Measurements from ENCODE around the gene RPL15. TPM values are rescaled to one million over a fixed set of nuclear protein-coding genes. Genes with fewer than 3 reads are reported as not detected.
A peak's percentile ranks its signal among the peaks of the same experiment; 100 is the strongest.

The RPL15 gene
- total and polyA plus RNA-seq, 2 of the 13 experiments (the other 11 are each of a cell fraction or from before 2014, with no cell fraction given): 1,297 to 3,693 TPM

DNA sequence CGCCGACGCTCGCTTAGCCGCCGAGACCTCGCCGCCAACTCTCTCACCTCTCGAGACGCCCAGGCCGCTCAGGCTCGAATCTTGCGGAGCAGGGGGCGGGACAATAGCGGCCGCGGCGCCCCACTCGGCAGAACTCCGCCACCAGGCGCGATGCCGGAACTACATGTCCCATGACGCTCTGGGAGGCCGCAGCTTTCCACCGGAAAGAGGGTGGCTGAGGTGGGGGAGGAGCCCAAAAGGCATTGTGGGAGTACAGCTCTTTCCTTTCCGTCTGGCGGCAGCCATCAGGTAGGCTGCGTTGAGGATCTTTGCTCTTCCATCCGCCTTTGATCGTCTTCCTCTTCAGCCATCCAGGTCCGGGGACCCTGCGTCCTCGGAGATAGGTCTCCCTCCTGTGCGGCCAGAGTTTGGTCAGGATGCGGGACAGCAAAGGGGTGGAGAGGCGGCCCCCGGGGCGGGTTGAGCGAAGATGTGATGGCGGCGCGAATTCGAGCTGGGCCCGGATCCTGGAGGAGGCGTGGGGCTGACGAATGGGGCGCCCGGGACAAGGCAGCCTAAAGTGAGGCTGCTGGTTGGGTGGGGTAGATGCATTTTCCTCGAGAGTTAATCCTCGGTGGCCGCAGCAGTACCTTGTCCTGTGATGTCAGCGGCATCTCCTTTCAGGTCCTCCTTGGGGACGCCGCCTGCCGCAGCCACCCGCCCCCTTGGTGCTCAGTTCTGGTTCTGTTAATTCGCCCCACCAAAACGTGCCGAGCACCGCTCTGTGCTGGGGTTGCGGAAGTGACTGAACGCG is at the start of gene RPL15, which contains the start of gene NKIRAS1 (continued):
- TF ChIP-seq, protein P1, sequence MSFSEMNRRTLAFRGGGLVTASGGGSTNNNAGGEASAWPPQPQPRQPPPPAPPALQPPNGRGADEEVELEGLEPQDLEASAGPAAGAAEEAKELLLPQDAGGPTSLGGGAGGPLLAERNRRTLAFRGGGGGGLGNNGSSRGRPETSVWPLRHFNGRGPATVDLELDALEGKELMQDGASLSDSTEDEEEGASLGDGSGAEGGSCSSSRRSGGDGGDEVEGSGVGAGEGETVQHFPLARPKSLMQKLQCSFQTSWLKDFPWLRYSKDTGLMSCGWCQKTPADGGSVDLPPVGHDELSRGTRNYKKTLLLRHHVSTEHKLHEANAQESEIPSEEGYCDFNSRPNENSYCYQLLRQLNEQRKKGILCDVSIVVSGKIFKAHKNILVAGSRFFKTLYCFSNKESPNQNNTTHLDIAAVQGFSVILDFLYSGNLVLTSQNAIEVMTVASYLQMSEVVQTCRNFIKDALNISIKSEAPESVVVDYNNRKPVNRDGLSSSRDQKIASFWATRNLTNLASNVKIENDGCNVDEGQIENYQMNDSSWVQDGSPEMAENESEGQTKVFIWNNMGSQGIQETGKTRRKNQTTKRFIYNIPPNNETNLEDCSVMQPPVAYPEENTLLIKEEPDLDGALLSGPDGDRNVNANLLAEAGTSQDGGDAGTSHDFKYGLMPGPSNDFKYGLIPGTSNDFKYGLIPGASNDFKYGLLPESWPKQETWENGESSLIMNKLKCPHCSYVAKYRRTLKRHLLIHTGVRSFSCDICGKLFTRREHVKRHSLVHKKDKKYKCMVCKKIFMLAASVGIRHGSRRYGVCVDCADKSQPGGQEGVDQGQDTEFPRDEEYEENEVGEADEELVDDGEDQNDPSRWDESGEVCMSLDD (CRISPR knock-in tag; IDR thresholded peaks at IDR 0.05; ENCODE audit: borderline replicate concordance): no peak
- TF ChIP-seq HNRNPUL1 (IDR thresholded peaks at IDR 0.05; ENCODE audit: low read depth, low read length) (no peak), HMGA1 (CRISPR knock-in tag; conservative IDR thresholded peaks at IDR 0.05) (no peak), IRF2 (CRISPR knock-in tag; IDR thresholded peaks at IDR 0.05) (peak; percentile 98), MAF1 (CRISPR knock-in tag; IDR thresholded peaks at IDR 0.05; ENCODE audit: borderline replicate concordance) (0 out of 2 replicates have a peak, but pooled peaks have one; percentile 67), ZNF546 (CRISPR knock-in tag; conservative IDR thresholded peaks at IDR 0.05) (peak; percentile 79; the same call in 1 of the 2 replicates), NFKBIZ (CRISPR knock-in tag; IDR thresholded peaks at IDR 0.05) (peak; percentile 23; the same call in 1 of the 2 replicates), ZSCAN9 (CRISPR knock-in tag; IDR thresholded peaks at IDR 0.05; ENCODE audit: borderline replicate concordance) (peak; percentile 90), PRDM15 (CRISPR knock-in tag; IDR thresholded peaks at IDR 0.05) (no peak), ELF1 (CRISPR knock-in tag; IDR thresholded peaks at IDR 0.05) (peak; percentile 87), ZNF12 (CRISPR knock-in tag; IDR thresholded peaks at IDR 0.05) (no peak), RAD21 (CRISPR knock-in tag; IDR thresholded peaks at IDR 0.05) (no peak; the same call in 1 of the 2 replicates), GATA4 (IDR thresholded peaks at IDR 0.05; ENCODE audit: borderline replicate concordance, low read depth) (peak; percentile 72), ZNF260 (CRISPR knock-in tag; IDR thresholded peaks at IDR 0.05; ENCODE audit: borderline replicate concordance, low read depth) (0 out of 2 replicates have a peak, but pooled peaks have one; percentile 51)
- TF ChIP-seq, protein P2, sequence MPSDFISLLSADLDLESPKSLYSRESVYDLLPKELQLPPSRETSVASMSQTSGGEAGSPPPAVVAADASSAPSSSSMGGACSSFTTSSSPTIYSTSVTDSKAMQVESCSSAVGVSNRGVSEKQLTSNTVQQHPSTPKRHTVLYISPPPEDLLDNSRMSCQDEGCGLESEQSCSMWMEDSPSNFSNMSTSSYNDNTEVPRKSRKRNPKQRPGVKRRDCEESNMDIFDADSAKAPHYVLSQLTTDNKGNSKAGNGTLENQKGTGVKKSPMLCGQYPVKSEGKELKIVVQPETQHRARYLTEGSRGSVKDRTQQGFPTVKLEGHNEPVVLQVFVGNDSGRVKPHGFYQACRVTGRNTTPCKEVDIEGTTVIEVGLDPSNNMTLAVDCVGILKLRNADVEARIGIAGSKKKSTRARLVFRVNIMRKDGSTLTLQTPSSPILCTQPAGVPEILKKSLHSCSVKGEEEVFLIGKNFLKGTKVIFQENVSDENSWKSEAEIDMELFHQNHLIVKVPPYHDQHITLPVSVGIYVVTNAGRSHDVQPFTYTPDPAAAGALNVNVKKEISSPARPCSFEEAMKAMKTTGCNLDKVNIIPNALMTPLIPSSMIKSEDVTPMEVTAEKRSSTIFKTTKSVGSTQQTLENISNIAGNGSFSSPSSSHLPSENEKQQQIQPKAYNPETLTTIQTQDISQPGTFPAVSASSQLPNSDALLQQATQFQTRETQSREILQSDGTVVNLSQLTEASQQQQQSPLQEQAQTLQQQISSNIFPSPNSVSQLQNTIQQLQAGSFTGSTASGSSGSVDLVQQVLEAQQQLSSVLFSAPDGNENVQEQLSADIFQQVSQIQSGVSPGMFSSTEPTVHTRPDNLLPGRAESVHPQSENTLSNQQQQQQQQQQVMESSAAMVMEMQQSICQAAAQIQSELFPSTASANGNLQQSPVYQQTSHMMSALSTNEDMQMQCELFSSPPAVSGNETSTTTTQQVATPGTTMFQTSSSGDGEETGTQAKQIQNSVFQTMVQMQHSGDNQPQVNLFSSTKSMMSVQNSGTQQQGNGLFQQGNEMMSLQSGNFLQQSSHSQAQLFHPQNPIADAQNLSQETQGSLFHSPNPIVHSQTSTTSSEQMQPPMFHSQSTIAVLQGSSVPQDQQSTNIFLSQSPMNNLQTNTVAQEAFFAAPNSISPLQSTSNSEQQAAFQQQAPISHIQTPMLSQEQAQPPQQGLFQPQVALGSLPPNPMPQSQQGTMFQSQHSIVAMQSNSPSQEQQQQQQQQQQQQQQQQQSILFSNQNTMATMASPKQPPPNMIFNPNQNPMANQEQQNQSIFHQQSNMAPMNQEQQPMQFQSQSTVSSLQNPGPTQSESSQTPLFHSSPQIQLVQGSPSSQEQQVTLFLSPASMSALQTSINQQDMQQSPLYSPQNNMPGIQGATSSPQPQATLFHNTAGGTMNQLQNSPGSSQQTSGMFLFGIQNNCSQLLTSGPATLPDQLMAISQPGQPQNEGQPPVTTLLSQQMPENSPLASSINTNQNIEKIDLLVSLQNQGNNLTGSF (CRISPR knock-in tag; IDR thresholded peaks at IDR 0.05): peak; percentile 47; the same call in 1 of the 2 replicates
- TF ChIP-seq, protein P3, sequence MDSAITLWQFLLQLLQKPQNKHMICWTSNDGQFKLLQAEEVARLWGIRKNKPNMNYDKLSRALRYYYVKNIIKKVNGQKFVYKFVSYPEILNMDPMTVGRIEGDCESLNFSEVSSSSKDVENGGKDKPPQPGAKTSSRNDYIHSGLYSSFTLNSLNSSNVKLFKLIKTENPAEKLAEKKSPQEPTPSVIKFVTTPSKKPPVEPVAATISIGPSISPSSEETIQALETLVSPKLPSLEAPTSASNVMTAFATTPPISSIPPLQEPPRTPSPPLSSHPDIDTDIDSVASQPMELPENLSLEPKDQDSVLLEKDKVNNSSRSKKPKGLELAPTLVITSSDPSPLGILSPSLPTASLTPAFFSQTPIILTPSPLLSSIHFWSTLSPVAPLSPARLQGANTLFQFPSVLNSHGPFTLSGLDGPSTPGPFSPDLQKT (CRISPR knock-in tag; IDR thresholded peaks at IDR 0.05; ENCODE audit: borderline replicate concordance): 0 out of 2 replicates have a peak, but pooled peaks have one; percentile 34
